OCI-LY7 (cell line): ENCODE results near the gene DGCR8. TPM values are rescaled to one million over a fixed set of nuclear protein-coding genes. Genes with fewer than 3 reads are reported as not detected.

ENCODE experiments used
- BruUV-seq: library from RNA; stranded (reverse); fragments of 400-500 nt; replicated peaks from 2 replicates; lab custom pipeline; 2021; lab: Mats Ljungman, UMichigan
- CTCF ChIA-PET: fragments of 300-600 bp; sonication (Branson Sonifier 250); formaldehyde crosslinking; loops from one replicate; lab custom pipeline; 2022; ENCODE audit warnings: antibody characterized with exemption; ENCODE audit not compliant: unreplicated experiment; lab: Charles Lee
- POLR2A ChIA-PET: fragments of 300-600 bp; sonication (Branson Sonifier 250); formaldehyde crosslinking; loops from one replicate; lab custom pipeline; 2022; ENCODE audit warnings: antibody characterized with exemption; lab: Charles Lee
- DNase-seq: peaks from one replicate; pipeline ENCODE4 v3.0.0-alpha.2; 2015; ENCODE audit warnings: low spot score
- H2AFZ ChIP-seq: fragments of 200-600 bp; sonication (generic), shearing (Covaris generic); 2 replicates; pipeline ENCODE4 v1.6.1; 2014; ENCODE audit warnings: mild to moderate bottlenecking, antibody characterized with exemption, low read length, moderate library complexity
- H3K27ac ChIP-seq: fragments of 200-600 bp; sonication (generic); 2 replicates; pipeline ENCODE4 v1.5.1; 2014; ENCODE audit warnings: mixed run types, low read depth, mild to moderate bottlenecking, moderate library complexity, low read length, inconsistent platforms; ENCODE audit not compliant: poor library complexity, severe bottlenecking
- H3K36me3 ChIP-seq: fragments of 200-600 bp; sonication (generic); 2 replicates; pipeline ENCODE4 v1.6.1; 2014; ENCODE audit warnings: mild to moderate bottlenecking, antibody characterized with exemption, low read length, moderate library complexity, mixed read lengths; ENCODE audit not compliant: insufficient read depth
- H3K4me1 ChIP-seq: fragments of 200-600 bp; sonication (generic); 2 replicates; pipeline ENCODE4 v1.5.1; 2014; ENCODE audit warnings: mild to moderate bottlenecking, low read length; ENCODE audit not compliant: insufficient read depth, poor library complexity, severe bottlenecking
- H3K4me2 ChIP-seq: fragments of 200-600 bp; sonication (generic); 2 replicates; pipeline ENCODE4 v1.6.1; 2014; ENCODE audit warnings: mild to moderate bottlenecking, low read length
- H3K4me3 ChIP-seq: fragments of 200-600 bp; sonication (generic); 2 replicates; pipeline ENCODE4 v1.5.1; 2014; ENCODE audit warnings: mild to moderate bottlenecking, low read depth, low read length; ENCODE audit not compliant: poor library complexity, severe bottlenecking
- H3K79me2 ChIP-seq: fragments of 200-600 bp; sonication (generic); 2 replicates; pipeline ENCODE4 v1.6.1; 2016; ENCODE audit warnings: low read depth, mild to moderate bottlenecking, low read length, moderate library complexity, mixed read lengths; ENCODE audit not compliant: insufficient read depth
- H3K9me2 ChIP-seq: fragments of 200-600 bp; sonication (generic); 2 replicates; pipeline ENCODE4 v1.6.1; 2016; ENCODE audit warnings: mild to moderate bottlenecking, low read length, mixed read lengths; ENCODE audit not compliant: insufficient read depth
- H3K9me3 ChIP-seq: fragments of 200-600 bp; sonication (generic); 2 replicates; pipeline ENCODE4 v1.6.1; 2014; ENCODE audit warnings: mild to moderate bottlenecking, mixed run types, low read length, mixed read lengths
- H4K20me1 ChIP-seq: fragments of 200-600 bp; sonication (generic); 2 replicates; pipeline ENCODE4 v1.6.1; 2014; ENCODE audit warnings: mild to moderate bottlenecking, antibody characterized with exemption, low read length, moderate library complexity, mixed read lengths; ENCODE audit not compliant: insufficient read depth
- EZH2phosphoT487 ChIP-seq: fragments of 200-600 bp; sonication (generic); IDR thresholded peaks from 2 replicates; pipeline ENCODE4 v1.6.1; 2018; ENCODE audit warnings: low read depth, borderline replicate concordance, mild to moderate bottlenecking, mixed run types, antibody characterized with exemption, low read length, moderate library complexity, mixed read lengths
- intact Hi-C: fragments of 100-400 bp; cut with micrococcal nuclease; formaldehyde crosslinking; loops from one replicate; pipeline ENCODE4 v1.10.0; 2022; ENCODE audit not compliant: unreplicated experiment
- total RNA-seq, 2 experiments: library from RNA; depleted of rRNA in 1 of 2; stranded (reverse); fragments of >200 nt in 1 of 2; shearing (Covaris generic) in 1 of 2; gene quantifications; 2 replicates each; pipeline ENCODE4 v1.2.3, GENCODE V29; 2014 to 2022
- TF ChIP-seq, protein P1 (sequence below): fragments of 200-600 bp; sonication (generic); conservative IDR thresholded peaks from 2 replicates; pipeline ENCODE4 v1.5.1; 2014; ENCODE audit warnings: mild to moderate bottlenecking, antibody characterized with exemption, low read length, moderate library complexity, mixed read lengths

DGCR8 gene
- total RNA-seq, 2 experiments from 2014 or later, result 49.5 to 68.2 TPM

DNA sequence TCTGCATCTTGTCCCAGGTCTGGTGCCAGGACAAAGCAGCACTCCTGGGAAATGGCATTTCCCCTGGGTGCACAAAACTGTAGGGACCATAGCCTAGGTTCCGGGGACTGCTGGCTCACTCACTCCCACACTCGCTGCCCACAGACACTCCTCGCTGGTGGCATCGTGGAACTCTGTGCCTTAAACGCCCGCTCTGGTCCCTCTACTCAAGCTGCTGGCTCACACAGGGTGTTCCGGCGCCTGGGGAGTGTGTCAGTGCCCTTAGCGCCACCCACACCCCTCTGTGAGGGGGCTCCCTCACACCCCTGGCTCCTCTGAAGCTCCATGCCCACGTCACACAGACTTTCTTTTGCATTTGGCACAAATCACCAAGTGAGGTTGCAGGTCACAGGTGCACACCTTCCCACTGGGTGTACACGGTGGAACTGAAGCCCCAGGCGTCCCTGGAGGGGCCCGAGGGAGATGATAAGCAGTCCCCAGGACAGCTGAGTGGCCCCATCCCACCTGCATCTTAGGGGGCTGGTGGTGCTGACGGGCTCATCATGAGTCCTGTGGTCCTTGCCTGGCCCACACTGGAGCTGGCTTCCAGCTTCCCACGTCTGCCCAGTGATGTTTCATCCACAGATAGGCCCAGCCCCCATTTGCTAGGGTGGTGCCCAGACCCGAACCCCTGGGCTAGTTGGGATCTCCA lies 23.2 kb upstream of the DGCR8 start:
- no peak overlapping the region for H3K4me3 ChIP-seq
- no peaks in the 10 kb centered on the region for H3K79me2 ChIP-seq
- H3K9me2 ChIP-seq, result no peaks in the 10 kb centered on the region
- H3K4me2 ChIP-seq, result no peak overlapping the region
- no peak overlapping the region for H3K27ac ChIP-seq
- no peaks in the 10 kb centered on the region for H3K4me1 ChIP-seq
- intact Hi-C loops, result no loop called here
- ChIA-PET POLR2A (no interaction called here), CTCF (interaction anchor here (0.6 kb wide), 1 partner anchor 242 kb away, joined by 4 read pairs; no protein-coding TSS in a partner anchor)
- no TSS peak for BruUV-seq
- H3K9me3 ChIP-seq, result no peaks in the 10 kb centered on the region
- no peaks in the 10 kb centered on the region for H4K20me1 ChIP-seq
- H2AFZ ChIP-seq, result no peak overlapping the region
- TF ChIP-seq EZH2phosphoT487, result no peak
- TF ChIP-seq, protein P1, sequence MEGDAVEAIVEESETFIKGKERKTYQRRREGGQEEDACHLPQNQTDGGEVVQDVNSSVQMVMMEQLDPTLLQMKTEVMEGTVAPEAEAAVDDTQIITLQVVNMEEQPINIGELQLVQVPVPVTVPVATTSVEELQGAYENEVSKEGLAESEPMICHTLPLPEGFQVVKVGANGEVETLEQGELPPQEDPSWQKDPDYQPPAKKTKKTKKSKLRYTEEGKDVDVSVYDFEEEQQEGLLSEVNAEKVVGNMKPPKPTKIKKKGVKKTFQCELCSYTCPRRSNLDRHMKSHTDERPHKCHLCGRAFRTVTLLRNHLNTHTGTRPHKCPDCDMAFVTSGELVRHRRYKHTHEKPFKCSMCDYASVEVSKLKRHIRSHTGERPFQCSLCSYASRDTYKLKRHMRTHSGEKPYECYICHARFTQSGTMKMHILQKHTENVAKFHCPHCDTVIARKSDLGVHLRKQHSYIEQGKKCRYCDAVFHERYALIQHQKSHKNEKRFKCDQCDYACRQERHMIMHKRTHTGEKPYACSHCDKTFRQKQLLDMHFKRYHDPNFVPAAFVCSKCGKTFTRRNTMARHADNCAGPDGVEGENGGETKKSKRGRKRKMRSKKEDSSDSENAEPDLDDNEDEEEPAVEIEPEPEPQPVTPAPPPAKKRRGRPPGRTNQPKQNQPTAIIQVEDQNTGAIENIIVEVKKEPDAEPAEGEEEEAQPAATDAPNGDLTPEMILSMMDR, result no peak
- H3K36me3 ChIP-seq, result peaks cover 15% of the 10 kb centered on the region; the same call in 1 of the 2 replicates
- DNase-seq, result no peak

DNA sequence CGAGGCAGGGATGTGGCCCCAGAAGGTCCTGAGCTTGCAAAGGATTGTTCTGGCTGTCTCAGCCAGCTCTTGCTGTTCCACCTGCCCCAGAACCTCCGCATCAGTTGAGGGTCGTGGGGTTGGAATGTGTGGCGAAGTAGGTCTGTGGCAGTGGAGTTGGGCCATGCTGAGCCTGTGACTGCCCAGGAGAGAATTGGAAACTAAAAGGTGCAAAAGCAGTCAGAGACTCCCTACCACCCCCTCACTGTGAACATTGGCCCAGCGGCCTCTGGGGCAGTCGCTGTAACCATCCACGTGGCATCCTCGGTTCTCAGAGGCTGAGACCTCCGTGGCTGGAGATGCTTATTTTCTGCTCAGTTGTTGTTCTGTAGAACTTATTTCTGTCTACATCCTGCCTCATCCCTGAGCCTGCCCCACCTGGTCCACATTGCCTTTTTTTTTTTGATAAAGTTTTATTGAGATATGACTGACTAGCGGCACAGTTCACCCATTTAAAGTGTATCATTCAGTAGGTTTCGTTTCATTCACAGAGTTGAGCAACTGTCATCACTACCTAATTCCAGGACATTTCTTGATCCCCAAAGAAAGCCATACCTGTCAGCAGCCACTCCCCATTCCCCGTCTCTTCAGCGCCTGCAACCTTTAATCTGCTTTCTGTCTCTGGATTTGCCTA lies 22.3 kb upstream of the DGCR8 start:
- ChIA-PET CTCF (no interaction called here), POLR2A (no interaction called here)
- H4K20me1 ChIP-seq, result no peaks in the 10 kb centered on the region
- H3K27ac ChIP-seq, result no peak overlapping the region
- no peaks in the 10 kb centered on the region for H3K79me2 ChIP-seq
- intact Hi-C loops, result no loop called here
- H3K4me2 ChIP-seq, result no peak overlapping the region
- no peaks in the 10 kb centered on the region for H3K9me3 ChIP-seq
- H2AFZ ChIP-seq, result no peak overlapping the region
- no peak for DNase-seq
- no peaks in the 10 kb centered on the region for H3K4me1 ChIP-seq
- H3K4me3 ChIP-seq, result no peak overlapping the region
- no TSS peak for BruUV-seq
- no peaks in the 10 kb centered on the region for H3K9me2 ChIP-seq
- TF ChIP-seq, protein P1, result no peak
- no peak for TF ChIP-seq EZH2phosphoT487
- peaks cover 11% of the 10 kb centered on the region; the same call in 1 of the 2 replicates for H3K36me3 ChIP-seq
